COLO668 (cell line): ENCODE data around the gene KLK5.
A peak's percentile ranks its signal among the peaks of the same experiment; 100 is the strongest.
"Not testable (repeated sequence)": the region's sequence is repeated elsewhere in the genome, so short reads cannot be mapped to it uniquely, and the experiment has no call there.

Experiments used
- DNase-seq: peaks from one replicate; lab custom pipeline; 2025; ENCODE audit not compliant: unreplicated experiment; lab: John Stamatoyannopoulos, UW

Gene KLK5

GRCh38 chr19:50924586-50924985, 28.3 kb downstream of the KLK5 start:
- no peak for DNase-seq

GRCh38 chr19:50922317-50922853, 30.5 kb downstream of the KLK5 start:
- peak; percentile 91 for DNase-seq

GRCh38 chr19:50921426-50922316, 31.2 kb downstream of the KLK5 start:
- DNase-seq, result peak; percentile 68

GRCh38 chr19:50916069-50916468, 36.8 kb downstream of the KLK5 start:
- no peak for DNase-seq

GRCh38 chr19:50912727-50913716, 39.8 kb downstream of the KLK5 start:
- DNase-seq, result peak; percentile 34

GRCh38 chr19:50912102-50912599, 40.7 kb downstream of the KLK5 start:
- no peak for DNase-seq

- DNase-seq, result no peak
Observed at GRCh38 chr19:50911206-50912101, 41.4 kb downstream of the KLK5 start, which contains the start of gene KLK4. TSS of gene KLK4 (minus strand) at chr19:50911395. CDS start at chr19:50910738, 657 bp downstream.

GRCh38 chr19:50910722-50911121, 42.1 kb downstream of the KLK5 start:
- no peak for DNase-seq

GRCh38 chr19:50909240-50910070, 43.4 kb downstream of the KLK5 start:
- DNase-seq, result peak; percentile 45

- DNase-seq, result no peak
Observed at GRCh38 chr19:50908336-50908735, 44.5 kb downstream of the KLK5 start.

GRCh38 chr19:50906217-50906616, 46.6 kb downstream of the KLK5 start:
- DNase-seq, result peak; percentile 48

GRCh38 chr19:50902640-50903039, 50.2 kb downstream of the KLK5 start:
- no peak for DNase-seq

GRCh38 chr19:50899569-50899968, 53.3 kb downstream of the KLK5 start:
- no peak for DNase-seq

- DNase-seq, result no peak
Observed at GRCh38 chr19:50898018-50898417, 54.8 kb downstream of the KLK5 start.

GRCh38 chr19:50897612-50898011, 55.2 kb downstream of the KLK5 start:
- DNase-seq, result no peak

- DNase-seq, result no peak
Observed at GRCh38 chr19:50897191-50897607, 55.6 kb downstream of the KLK5 start.

- DNase-seq, result peak; percentile 91
Observed at GRCh38 chr19:50896591-50897190, 56.1 kb downstream of the KLK5 start.

GRCh38 chr19:50896089-50896590, 56.7 kb downstream of the KLK5 start:
- not testable (repeated sequence) for DNase-seq
